NCI-H1048 (cell line): ENCODE data around the gene KRTAP10-6.
"Not testable (repeated sequence)": the region's sequence is repeated elsewhere in the genome, so short reads cannot be mapped to it uniquely, and the experiment has no call there.

Experiments used
- DNase-seq: peaks from one replicate; lab custom pipeline; 2025; lab: John Stamatoyannopoulos, UW

Gene KRTAP10-6

GRCh38 chr21:44578371-44579055, 13.8 kb downstream of the KRTAP10-6 start:
- DNase-seq = no peak

- DNase-seq = no peak
These were observed 16.3 kb downstream of the KRTAP10-6 start for GRCh38 chr21:44576025-44576420.

DNA sequence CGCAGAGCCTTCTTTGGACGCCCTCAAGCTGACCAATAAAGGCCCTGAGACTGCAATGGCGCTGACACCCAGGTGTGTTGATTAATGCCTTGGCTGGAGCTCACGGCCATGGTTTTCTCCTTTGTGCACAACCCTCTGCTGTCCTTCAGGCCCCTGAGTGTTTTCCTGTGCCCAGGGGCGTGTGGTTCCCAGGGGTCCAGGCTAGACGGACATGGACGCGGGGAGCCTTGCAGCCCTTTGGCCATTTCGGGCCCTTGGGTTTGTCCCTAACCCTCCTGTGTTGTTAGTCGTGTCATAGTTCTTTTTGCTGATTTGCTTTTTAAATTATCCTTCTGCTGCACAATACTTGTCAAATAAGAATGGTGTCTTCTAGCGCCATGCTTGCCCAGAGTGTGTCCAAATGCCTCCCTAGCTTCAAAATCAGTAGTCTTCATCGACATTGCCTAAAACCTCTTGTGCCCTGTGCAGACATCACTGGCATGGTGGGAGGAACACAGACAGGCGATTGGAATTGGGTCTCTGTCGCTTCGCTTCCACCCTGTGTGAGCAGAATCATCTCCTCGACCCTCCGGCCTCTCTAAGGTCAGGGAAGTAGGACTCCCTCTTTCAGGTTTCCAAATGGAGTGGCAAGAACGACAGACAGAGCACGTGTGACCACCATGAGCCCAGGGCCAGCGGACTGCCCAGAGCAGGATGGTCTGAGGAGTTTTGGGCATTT, 16.8 kb downstream of the KRTAP10-6 start:
- no peak for DNase-seq

- DNase-seq = no peak
These were observed 17.6 kb downstream of the KRTAP10-6 start for GRCh38 chr21:44574457-44575306.

GRCh38 chr21:44573630-44574456, 18.5 kb downstream of the KRTAP10-6 start, which contains the start of gene KRTAP10-4:
KRTAP10-4 (plus strand) TSS chr21:44573729; CDS start chr21:44573759, 30 bp downstream.
- not testable (repeated sequence) for DNase-seq

GRCh38 chr21:44572959-44573583, 19.2 kb downstream of the KRTAP10-6 start:
- no peak for DNase-seq

- no peak for DNase-seq
These were observed 20.2 kb downstream of the KRTAP10-6 start for GRCh38 chr21:44571844-44572782.

DNA sequence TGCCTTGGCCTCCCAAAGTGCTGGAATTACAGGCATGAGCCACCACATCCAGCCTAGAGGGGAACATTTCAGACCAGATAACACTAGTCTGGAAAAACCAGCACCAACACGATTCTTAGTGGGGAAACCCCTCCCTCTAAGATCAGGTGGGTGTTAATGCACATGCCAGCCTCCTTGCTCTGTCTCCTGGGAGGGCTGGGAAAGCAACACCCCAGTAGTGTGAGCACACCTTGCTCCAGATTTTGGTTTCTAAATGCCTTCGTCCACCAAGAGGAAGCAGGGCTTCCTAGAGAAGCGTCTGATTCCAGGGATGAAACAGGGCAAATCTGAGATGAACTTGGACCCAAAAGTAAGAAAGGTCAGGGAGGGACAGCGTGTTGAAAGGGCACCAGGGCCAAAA, 21.0 kb downstream of the KRTAP10-6 start:
- DNase-seq = no peak

GRCh38 chr21:44569861-44570517, 22.3 kb downstream of the KRTAP10-6 start:
- no peak for DNase-seq

DNA sequence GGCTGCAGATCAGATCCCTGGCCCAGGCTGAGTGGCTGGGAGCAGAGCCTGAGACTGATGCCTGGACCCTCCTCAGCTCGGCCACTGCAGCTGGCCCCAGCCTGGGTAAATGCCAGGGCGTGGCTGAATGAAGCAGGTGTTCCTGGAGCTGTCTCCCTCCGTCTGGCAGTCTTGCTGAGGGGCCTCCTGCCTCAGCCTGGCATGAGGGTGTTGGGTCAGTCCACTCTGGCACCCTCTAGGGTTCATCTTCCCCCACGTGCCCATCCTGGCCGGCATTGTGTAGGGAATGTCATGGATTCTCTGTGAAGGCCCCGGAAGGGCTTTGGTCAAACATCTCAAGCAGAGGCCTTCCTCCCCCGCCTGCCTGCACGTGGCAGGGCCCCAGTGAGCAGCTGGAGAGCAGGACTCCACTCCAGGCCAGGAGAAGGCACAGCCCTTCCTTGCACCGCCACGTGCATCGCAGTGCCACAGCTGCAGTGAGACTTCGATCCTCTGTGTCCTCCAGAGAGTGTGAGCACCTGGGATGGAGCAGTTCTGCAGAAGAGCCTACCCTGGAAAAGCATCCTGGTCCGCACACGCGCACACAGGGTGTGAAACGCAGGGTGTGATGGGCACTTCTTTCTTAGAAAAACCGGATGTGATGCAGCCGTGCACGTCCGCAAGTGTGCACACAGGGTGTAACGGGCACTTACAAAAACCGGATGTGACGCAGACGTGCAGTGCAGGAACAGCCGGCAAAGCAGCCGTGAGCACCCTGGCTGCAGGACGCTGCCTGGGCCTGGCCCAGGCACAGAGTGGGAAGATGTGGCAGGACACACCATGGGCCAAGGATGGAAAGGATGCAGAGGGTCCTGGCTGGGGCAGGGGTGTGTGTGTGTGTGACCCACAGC, 23.4 kb downstream of the KRTAP10-6 start:
- no peak for DNase-seq

- no peak for DNase-seq
These were observed 24.0 kb downstream of the KRTAP10-6 start for GRCh38 chr21:44568261-44568660.

- no peak for DNase-seq
These were observed 24.7 kb downstream of the KRTAP10-6 start for GRCh38 chr21:44567481-44568171.

DNA sequence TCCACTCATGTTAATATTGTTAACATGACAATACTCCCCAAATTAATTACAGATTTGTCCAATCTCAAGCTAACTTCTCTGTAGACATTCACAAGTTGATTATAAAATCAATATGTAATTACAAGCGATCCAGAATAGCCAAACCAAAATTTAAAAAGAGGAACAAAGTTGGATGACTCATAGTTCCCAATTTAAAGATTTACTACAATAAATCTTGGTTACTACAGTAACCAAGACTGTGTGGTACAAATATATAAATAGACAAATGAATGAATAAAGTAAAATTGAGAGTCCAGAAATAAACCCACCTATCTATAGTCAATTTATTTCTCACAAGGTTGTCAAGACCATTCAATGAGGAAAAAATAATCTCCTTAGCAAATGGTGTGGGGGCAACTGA, 25.9 kb downstream of the KRTAP10-6 start:
- DNase-seq = no peak

DNA sequence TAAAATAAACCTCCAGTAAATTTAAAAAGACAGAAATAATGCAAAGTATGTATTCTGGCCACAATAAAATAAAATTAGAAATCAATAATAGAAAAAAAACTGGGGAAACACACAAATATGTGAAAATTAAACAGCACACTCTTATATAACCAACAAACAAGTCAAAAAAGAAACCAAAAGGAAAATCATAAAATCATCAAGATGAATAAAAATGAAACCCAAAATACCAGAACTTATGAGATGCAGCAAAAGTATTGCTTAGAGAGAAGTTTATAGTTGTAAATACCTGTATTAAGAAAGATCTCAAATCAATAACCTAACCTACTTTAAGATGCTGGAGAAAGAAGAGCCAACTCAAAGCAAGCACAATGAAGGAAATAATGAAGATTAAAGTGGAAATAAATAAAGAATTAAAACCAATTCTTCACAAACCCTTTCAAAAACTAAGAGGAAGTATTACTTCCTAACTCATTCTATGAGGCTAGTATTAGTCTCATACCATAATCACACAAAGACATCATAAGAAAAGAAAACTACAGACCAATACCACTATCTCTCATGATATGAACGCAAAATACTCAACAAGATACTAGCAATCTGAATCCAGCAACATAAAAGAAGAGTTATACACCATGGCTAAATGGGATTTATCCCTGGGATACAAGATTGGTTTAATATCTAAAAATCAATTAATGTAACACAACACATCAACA, 27.3 kb downstream of the KRTAP10-6 start:
- no peak for DNase-seq

GRCh38 chr21:44564099-44564498, 28.2 kb downstream of the KRTAP10-6 start:
- no peak for DNase-seq

- DNase-seq = no peak
These were observed 33.6 kb downstream of the KRTAP10-6 start, which contains the start of gene KRTAP10-3 for GRCh38 chr21:44558695-44559094. KRTAP10-3 (minus strand) TSS chr21:44558795; CDS start chr21:44558715, 80 bp downstream.

DNA sequence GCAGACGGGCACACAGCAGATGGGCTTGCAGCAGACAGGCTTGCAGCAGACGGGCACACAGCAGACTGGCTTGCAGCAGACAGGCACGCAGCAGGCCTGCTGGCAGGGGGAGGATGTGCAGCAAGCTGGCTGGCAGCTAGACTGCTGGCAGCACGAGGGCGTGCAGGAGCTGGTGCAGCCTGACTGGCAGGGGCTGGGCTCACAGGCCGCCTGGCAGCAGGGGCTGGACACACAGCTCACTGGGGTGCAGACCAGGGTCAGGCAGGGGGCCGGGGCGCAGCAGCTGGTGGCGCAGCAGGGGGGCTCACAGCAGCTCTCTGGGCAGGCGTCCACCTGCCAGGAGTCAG, 34.0 kb downstream of the KRTAP10-6 start:
- not testable (repeated sequence) for DNase-seq
